ENCODE data around the gene CCDC33. TPM values are rescaled to one million over a fixed set of nuclear protein-coding genes. Genes with fewer than 3 reads are reported as not detected.

The CCDC33 gene
- total and polyA plus RNA-seq, 2 donors from 2014 or later: 0.63 TPM; not detected in 1

GRCh38 chr15:74212494-74212893, 23.6 kb upstream of the CCDC33 start:
- Histone ChIP-seq H3K9ac (ENCODE audit: low read length in 3 of 3) (no peak overlapping the region), H3K9me3 (ENCODE audit: control insufficient read depth in 2 of 3, insufficient read depth in 1 of 3, low read length in 3 of 3) (no peaks in the 10 kb centered on the region), H3K27ac (ENCODE audit: low read depth in 2 of 2, low read length in 2 of 2) (no peak overlapping the region), H3K4me3 (ENCODE audit: low read length in 3 of 3) (no peak overlapping the region), H3K4me1 (ENCODE audit: control insufficient read depth in 2 of 3, insufficient read depth in 2 of 3, low read depth in 1 of 3, low read length in 3 of 3) (peaks cover 0 to 5% (median 4%) of the 10 kb centered on the region in 3 donors), H3K27me3 (ENCODE audit: control insufficient read depth, insufficient read depth, low read length) (no peaks in the 10 kb centered on the region), H3K36me3 (ENCODE audit: control insufficient read depth in 2 of 3, insufficient read depth in 3 of 3, low read length in 3 of 3) (no peaks in the 10 kb centered on the region)
- FAIRE-seq (no peak), DNase-seq (no peak)
- intact Hi-C loops (cut with DNase I): no loop called here
- TF ChIP-seq, protein P1, sequence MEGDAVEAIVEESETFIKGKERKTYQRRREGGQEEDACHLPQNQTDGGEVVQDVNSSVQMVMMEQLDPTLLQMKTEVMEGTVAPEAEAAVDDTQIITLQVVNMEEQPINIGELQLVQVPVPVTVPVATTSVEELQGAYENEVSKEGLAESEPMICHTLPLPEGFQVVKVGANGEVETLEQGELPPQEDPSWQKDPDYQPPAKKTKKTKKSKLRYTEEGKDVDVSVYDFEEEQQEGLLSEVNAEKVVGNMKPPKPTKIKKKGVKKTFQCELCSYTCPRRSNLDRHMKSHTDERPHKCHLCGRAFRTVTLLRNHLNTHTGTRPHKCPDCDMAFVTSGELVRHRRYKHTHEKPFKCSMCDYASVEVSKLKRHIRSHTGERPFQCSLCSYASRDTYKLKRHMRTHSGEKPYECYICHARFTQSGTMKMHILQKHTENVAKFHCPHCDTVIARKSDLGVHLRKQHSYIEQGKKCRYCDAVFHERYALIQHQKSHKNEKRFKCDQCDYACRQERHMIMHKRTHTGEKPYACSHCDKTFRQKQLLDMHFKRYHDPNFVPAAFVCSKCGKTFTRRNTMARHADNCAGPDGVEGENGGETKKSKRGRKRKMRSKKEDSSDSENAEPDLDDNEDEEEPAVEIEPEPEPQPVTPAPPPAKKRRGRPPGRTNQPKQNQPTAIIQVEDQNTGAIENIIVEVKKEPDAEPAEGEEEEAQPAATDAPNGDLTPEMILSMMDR (IDR thresholded peaks at IDR 0.05; ENCODE audit: borderline replicate concordance, extremely low read depth, insufficient read depth): peak; percentile 2

GRCh38 chr15:74213858-74214284, 22.3 kb upstream of the CCDC33 start:
- TF ChIP-seq, protein P1 (IDR thresholded peaks at IDR 0.05; ENCODE audit: borderline replicate concordance, extremely low read depth, insufficient read depth): no peak

DNA sequence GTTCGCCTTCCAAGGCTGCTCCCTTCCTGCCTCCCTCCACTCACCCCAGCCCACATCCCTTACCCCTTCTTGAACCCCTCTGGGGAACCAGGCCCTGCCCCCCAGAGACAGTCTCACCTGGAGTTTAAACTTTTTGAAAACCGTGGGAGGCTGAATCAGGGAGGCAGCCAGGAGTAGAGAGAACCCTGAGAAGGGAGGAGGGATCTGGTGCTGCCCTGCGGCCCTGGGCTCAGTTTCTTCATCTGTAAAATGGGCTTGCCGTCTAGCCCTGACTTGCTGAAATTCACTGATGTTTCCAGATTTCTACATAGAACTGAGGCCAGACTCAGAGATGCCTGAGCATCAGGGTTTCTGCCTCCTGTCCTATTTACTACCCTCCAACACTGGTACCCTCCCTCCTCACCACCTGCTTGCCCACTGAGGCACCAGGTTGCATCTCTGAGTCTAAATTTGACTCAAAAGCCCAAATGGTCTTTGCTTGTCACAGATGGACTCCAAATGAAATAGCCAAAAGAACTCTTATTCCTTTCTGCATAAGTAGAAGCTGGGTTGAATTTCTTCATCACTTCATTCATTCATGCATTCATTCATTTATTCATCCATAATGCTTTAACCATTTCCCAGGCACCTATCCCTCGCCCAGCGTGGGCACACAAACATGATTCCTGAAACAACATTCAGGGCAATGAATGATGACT, 21.7 kb upstream of the CCDC33 start:
- TF ChIP-seq, protein P1 (IDR thresholded peaks at IDR 0.05; ENCODE audit: borderline replicate concordance, extremely low read depth, insufficient read depth): no peak
- DNase-seq (no peak), FAIRE-seq (no peak)
- no peak overlapping the region for H3K9ac ChIP-seq (ENCODE audit: low read length in 3 of 3)
- intact Hi-C loops (cut with DNase I): no loop called here
- H3K27me3 ChIP-seq (ENCODE audit: control insufficient read depth, insufficient read depth, low read length): no peaks in the 10 kb centered on the region
- H3K4me1 ChIP-seq (ENCODE audit: control insufficient read depth in 2 of 3, insufficient read depth in 2 of 3, low read depth in 1 of 3, low read length in 3 of 3): peaks cover 0 to 4% (median 0%) of the 10 kb centered on the region in 3 donors
- no peak overlapping the region for H3K27ac ChIP-seq (ENCODE audit: low read depth in 2 of 2, low read length in 2 of 2)
- H3K9me3 ChIP-seq (ENCODE audit: control insufficient read depth in 2 of 3, insufficient read depth in 1 of 3, low read length in 3 of 3): no peaks in the 10 kb centered on the region
- no peak overlapping the region for H3K4me3 ChIP-seq (ENCODE audit: low read length in 3 of 3)
- H3K36me3 ChIP-seq (ENCODE audit: control insufficient read depth in 2 of 3, insufficient read depth in 3 of 3, low read length in 3 of 3): no peaks in the 10 kb centered on the region

More at GRCh38 chr15:74213858-74214284, 22.3 kb upstream of the CCDC33 start:
- no peaks in the 10 kb centered on the region for H3K9me3 ChIP-seq (ENCODE audit: control insufficient read depth in 2 of 3, insufficient read depth in 1 of 3, low read length in 3 of 3)
- H3K4me3 ChIP-seq (ENCODE audit: low read length in 3 of 3): no peak overlapping the region
- DNase-seq (peak in 2 of 5 donors; percentile 41 to 74), FAIRE-seq (no peak)
- intact Hi-C loops (cut with DNase I): no loop called here
- no peak overlapping the region for H3K9ac ChIP-seq (ENCODE audit: low read length in 3 of 3)
- H3K4me1 ChIP-seq (ENCODE audit: control insufficient read depth in 2 of 3, insufficient read depth in 2 of 3, low read depth in 1 of 3, low read length in 3 of 3): peaks cover 0 to 4% (median 0%) of the 10 kb centered on the region in 3 donors
- H3K27me3 ChIP-seq (ENCODE audit: control insufficient read depth, insufficient read depth, low read length): no peaks in the 10 kb centered on the region
- no peak overlapping the region for H3K27ac ChIP-seq (ENCODE audit: low read depth in 2 of 2, low read length in 2 of 2)
- H3K36me3 ChIP-seq (ENCODE audit: control insufficient read depth in 2 of 3, insufficient read depth in 3 of 3, low read length in 3 of 3): no peaks in the 10 kb centered on the region
